HepG2 (cell line): ENCODE measurements around the gene SRRT. TPM values are rescaled to one million over a fixed set of nuclear protein-coding genes. Genes with fewer than 3 reads are reported as not detected.

Experiments
- ATAC-seq: fragments of 200-7000 bp; cut with Tn5 transposase; 3 replicates; pipeline ENCODE4 v1.9.1; 2020; ENCODE audit warnings: mild to moderate bottlenecking, moderate library complexity
- BruUV-seq: library from RNA; stranded (reverse); fragments of 400-500 nt; replicated peaks from 2 replicates; lab custom pipeline; 2021; lab: Mats Ljungman, UMichigan
- CTCF ChIA-PET: fragments of 300-600 bp; formaldehyde crosslinking; extraction: SDS; loops from one replicate; lab custom pipeline; 2021; ENCODE audit warnings: low total read pairs, inconsistent platforms, low intra/inter-chr PET ratio; lab: Yijun Ruan, JAX
- POLR2A ChIA-PET: fragments of 350-600 bp; sonication (Branson Sonifier 250); formaldehyde crosslinking; loops from one replicate; lab custom pipeline; 2020; ENCODE audit warnings: antibody characterized with exemption, inconsistent platforms; lab: Yijun Ruan, JAX
- DNase-seq: peaks from one replicate; pipeline ENCODE4 v3.0.0-alpha.2; 2015; ENCODE audit warnings: low spot score
- FAIRE-seq: peaks from 3 replicates; lab custom pipeline; 2011; peaks lifted over from hg19 to GRCh38; lab: Jason Lieb, UNC
- H2AFZ ChIP-seq: one replicate; pipeline ENCODE4 v1.6.1; 2011; ENCODE audit warnings: low read length, inconsistent platforms
- H3K27ac ChIP-seq: fragments of 300-600 bp; 3 replicates; pipeline ENCODE4 v1.8.0; 2011; ENCODE audit warnings: mixed run types, mild to moderate bottlenecking, mixed read lengths, low read length, inconsistent platforms; ENCODE audit not compliant: insufficient read depth; ENCODE audit errors: extremely low read length
- H3K27me3 ChIP-seq, 2 experiments: fragments of 200-600 bp in 1 of 2; 2 replicates in 1 of 2; 3 replicates in 1 of 2; pipeline versions ENCODE4 v1.6.0 to v1.8.0; 2011; ENCODE audit warnings: low read length in 2 of 2, mild to moderate bottlenecking in 2 of 2, moderate library complexity in 2 of 2, inconsistent platforms in 1 of 2; ENCODE audit not compliant: insufficient read depth in 2 of 2, control insufficient read depth in 1 of 2
- H3K36me3 ChIP-seq, 2 experiments: fragments of 200-600 bp in 1 of 2; replicated peaks in 1 of 2; 2 replicates in 1 of 2; 3 replicates in 1 of 2; pipeline versions ENCODE4 v1.5.1 to v1.8.0; 2011; ENCODE audit warnings: low read length in 2 of 2, inconsistent platforms in 1 of 2; ENCODE audit not compliant: insufficient read depth in 2 of 2, control insufficient read depth in 1 of 2
- H3K4me1 ChIP-seq: 2 replicates; pipeline ENCODE4 v1.5.1; 2012; ENCODE audit warnings: low read length, inconsistent platforms; ENCODE audit not compliant: insufficient read depth
- H3K4me2 ChIP-seq: 2 replicates; pipeline ENCODE4 v1.6.0; 2011; ENCODE audit warnings: low read depth, low read length, inconsistent platforms
- H3K4me3 ChIP-seq, 3 experiments: fragments of 200-600 bp in 1 of 3; sonication (generic), shearing (Covaris generic) in 1 of 3; replicated peaks in 1 of 3; 2 replicates each; pipeline ENCODE4 v1.5.1; 2011 to 2016; ENCODE audit warnings: low read length in 3 of 3, inconsistent platforms in 2 of 3, low read depth in 2 of 3, mild to moderate bottlenecking in 2 of 3, control low read depth in 1 of 3, mixed read lengths in 1 of 3; ENCODE audit not compliant: insufficient read depth in 1 of 3
- H3K79me2 ChIP-seq: one replicate; pipeline ENCODE4 v1.6.1; 2011; ENCODE audit warnings: low read length, inconsistent platforms; ENCODE audit not compliant: insufficient read depth
- H3K9ac ChIP-seq: 2 replicates; pipeline ENCODE4 v1.6.0; 2011; ENCODE audit warnings: mild to moderate bottlenecking, low read depth, low read length, inconsistent platforms; ENCODE audit not compliant: insufficient read depth
- H3K9me3 ChIP-seq: 2 replicates; pipeline ENCODE4 v1.5.1; 2012; ENCODE audit warnings: mild to moderate bottlenecking, low read length
- H4K20me1 ChIP-seq: 2 replicates; pipeline ENCODE4 v1.6.0; 2011; ENCODE audit warnings: inconsistent platforms, mild to moderate bottlenecking, low read length, moderate library complexity; ENCODE audit not compliant: insufficient read depth
- CENPT ChIP-seq: sonication (generic); formaldehyde crosslinking; IDR thresholded peaks from 2 replicates; pipeline ENCODE4 v1.8.0; 2022; ENCODE audit warnings: low read depth, mild to moderate bottlenecking, moderate library complexity, missing genetic modification reagents
- NFE2L1 ChIP-seq: sonication (generic); formaldehyde crosslinking; IDR thresholded peaks from 2 replicates; pipeline ENCODE4 v1.4.0; 2020; ENCODE audit warnings: missing genetic modification reagents, mild to moderate bottlenecking, borderline replicate concordance
- SRY ChIP-seq: sonication (generic); formaldehyde crosslinking; IDR thresholded peaks from 2 replicates; pipeline ENCODE4 v1.8.0; 2022; ENCODE audit warnings: mild to moderate bottlenecking, missing genetic modification reagents
- ZNF224 ChIP-seq: sonication (generic); formaldehyde crosslinking; IDR thresholded peaks from 2 replicates; pipeline ENCODE4 v1.5.0; 2020; ENCODE audit warnings: mild to moderate bottlenecking, missing genetic modification reagents
- WGBS: methylation state at CpG from one replicate; pipeline ENCODE4 v1.1.6; 2017; ENCODE audit warnings: low lambda C conversion rate; 5-methylcytosine and 5-hydroxymethylcytosine counted together
- in situ Hi-C: cut with HindIII; loops from 2 replicates; pipeline ENCODE4 v1.10.0; 2017; ENCODE audit warnings: low pct_unique_long_range_greater_than_20kb; ENCODE audit not compliant: extremely low pct_ligation_motif_present
- intact Hi-C: fragments of 100-400 bp; cut with micrococcal nuclease; formaldehyde crosslinking; loops from one replicate; pipeline ENCODE4 v1.10.0; 2022; ENCODE audit not compliant: unreplicated experiment
- polyA plus RNA-seq, 8 experiments: library from polyadenylated mRNA; depleted of rRNA in 3 of 8; stranded (reverse) in 7 of 8; unstranded in 1 of 8; fragments of >200 nt; fragmentation: Illumina TruSeq in 4 of 8; extraction: Trizol in 4 of 8; gene quantifications; 2 replicates each; pipeline versions ENCODE4 v1.2.1 to v1.2.3, GENCODE V29; 2011 to 2016; ENCODE audit warnings: low read depth in 4 of 8, missing spikeins in 1 of 8, mixed read lengths in 1 of 8; ENCODE audit not compliant: insufficient read depth in 1 of 8
- total RNA-seq, 5 experiments: library from RNA; depleted of rRNA; stranded (reverse); fragments of >200 nt; fragmentation: Illumina TruSeq; extraction: Trizol; gene quantifications; 2 replicates each; pipeline ENCODE4 v1.2.3, GENCODE V29; 2016; ENCODE audit warnings: low read depth in 1 of 5
- TF ChIP-seq, protein P1 (sequence below): sonication (generic); formaldehyde crosslinking; IDR thresholded peaks from 2 replicates; pipeline ENCODE4 v1.5.1; 2020; ENCODE audit warnings: mild to moderate bottlenecking, moderate library complexity, missing genetic modification reagents
- TF ChIP-seq, protein P2 (sequence below): sonication (generic); formaldehyde crosslinking; IDR thresholded peaks from 2 replicates; pipeline ENCODE4 v1.8.0; 2022; ENCODE audit warnings: mild to moderate bottlenecking, missing genetic modification reagents; ENCODE audit not compliant: insufficient replicate concordance
- TF ChIP-seq, protein P3 (sequence below): sonication (generic); formaldehyde crosslinking; IDR thresholded peaks from 2 replicates; pipeline ENCODE4 v1.5.0; 2020; ENCODE audit warnings: missing genetic modification reagents
- TF ChIP-seq, protein P4 (sequence below): sonication (generic); formaldehyde crosslinking; IDR thresholded peaks from 2 replicates; pipeline ENCODE4 v1.5.0; 2020; ENCODE audit warnings: mild to moderate bottlenecking, missing genetic modification reagents, borderline replicate concordance

Gene SRRT
- total and polyA plus RNA-seq, 2 of the 13 experiments (the other 11 are each of a cell fraction or from before 2014, with no cell fraction given) = 26.2 to 106 TPM

DNA sequence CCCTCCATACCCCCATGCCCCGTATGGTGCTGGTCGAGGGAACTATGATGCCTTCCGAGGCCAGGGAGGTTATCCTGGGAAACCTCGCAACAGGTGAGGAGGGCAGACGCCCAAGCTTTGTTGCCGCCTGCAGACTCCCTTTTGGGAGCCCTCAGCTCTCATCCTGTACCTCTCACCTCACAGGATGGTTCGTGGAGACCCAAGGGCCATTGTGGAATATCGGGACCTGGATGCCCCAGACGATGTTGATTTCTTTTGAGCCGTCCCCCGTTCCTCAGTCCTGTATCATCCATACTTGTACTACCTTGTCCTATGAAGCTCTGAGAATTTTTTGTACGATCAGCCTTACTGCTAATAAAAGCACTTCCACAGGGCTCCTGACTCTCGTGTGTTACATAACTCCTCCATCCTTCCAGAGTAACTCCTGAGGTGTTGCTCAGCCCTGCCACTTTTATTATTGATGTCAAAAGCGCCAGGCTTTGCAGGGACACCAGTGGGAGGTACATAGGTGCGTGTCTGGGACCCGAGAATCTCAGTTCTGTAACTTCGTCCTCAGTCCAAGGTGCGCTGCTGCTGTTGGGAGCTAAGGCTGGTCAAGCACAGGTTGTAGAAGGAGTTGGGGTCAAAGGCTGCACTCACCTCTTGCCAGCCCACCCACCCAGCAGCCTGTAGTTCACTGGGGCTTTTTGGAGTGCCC, 13.5 kb downstream of the SRRT start:
- Histone ChIP-seq H4K20me1 (no peaks in the 10 kb centered on the region), H3K9me3 (no peaks in the 10 kb centered on the region), H3K9ac (peak overlapping the region; percentile 93), H3K36me3 (peaks cover 25 to 53% of the 10 kb centered on the region in 2 experiments), H3K27ac (peak overlapping the region; percentile 84), H3K4me2 (peak overlapping the region; percentile 90), H3K79me2 (peaks cover 10% of the 10 kb centered on the region), H2AFZ (no peak overlapping the region), H3K27me3 (peaks cover 4 to 8% of the 10 kb centered on the region in 2 experiments; a peak in 1 of 5 replicates), H3K4me3 (peak overlapping the region; percentile 65 to 79 (median 65)), H3K4me1 (peaks cover 60% of the 10 kb centered on the region)
- POLR2A ChIA-PET = interaction anchor here (1.4 to 6.0 kb wide), 4 partner anchors 10 to 57 kb away, joined by 8 to 141 read pairs (median 12); partner anchors contain the start of gene SRRT
- no peak for FAIRE-seq
- ATAC-seq = no peak
- in situ Hi-C loops = loop anchor here (25.0 kb wide), 1 partner anchor 399 kb away; no protein-coding TSS in a partner anchor
- CTCF ChIA-PET = no interaction called here
- no peak for DNase-seq
- TF ChIP-seq, protein P1, sequence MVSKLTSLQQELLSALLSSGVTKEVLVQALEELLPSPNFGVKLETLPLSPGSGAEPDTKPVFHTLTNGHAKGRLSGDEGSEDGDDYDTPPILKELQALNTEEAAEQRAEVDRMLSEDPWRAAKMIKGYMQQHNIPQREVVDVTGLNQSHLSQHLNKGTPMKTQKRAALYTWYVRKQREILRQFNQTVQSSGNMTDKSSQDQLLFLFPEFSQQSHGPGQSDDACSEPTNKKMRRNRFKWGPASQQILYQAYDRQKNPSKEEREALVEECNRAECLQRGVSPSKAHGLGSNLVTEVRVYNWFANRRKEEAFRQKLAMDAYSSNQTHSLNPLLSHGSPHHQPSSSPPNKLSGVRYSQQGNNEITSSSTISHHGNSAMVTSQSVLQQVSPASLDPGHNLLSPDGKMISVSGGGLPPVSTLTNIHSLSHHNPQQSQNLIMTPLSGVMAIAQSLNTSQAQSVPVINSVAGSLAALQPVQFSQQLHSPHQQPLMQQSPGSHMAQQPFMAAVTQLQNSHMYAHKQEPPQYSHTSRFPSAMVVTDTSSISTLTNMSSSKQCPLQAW = peak; percentile 14; the same call in 1 of the 2 replicates
- TF ChIP-seq CENPT (CRISPR knock-in tag) = 0 out of 2 replicates have a peak, but pooled peaks have one; percentile 17
- TF ChIP-seq, protein P2, sequence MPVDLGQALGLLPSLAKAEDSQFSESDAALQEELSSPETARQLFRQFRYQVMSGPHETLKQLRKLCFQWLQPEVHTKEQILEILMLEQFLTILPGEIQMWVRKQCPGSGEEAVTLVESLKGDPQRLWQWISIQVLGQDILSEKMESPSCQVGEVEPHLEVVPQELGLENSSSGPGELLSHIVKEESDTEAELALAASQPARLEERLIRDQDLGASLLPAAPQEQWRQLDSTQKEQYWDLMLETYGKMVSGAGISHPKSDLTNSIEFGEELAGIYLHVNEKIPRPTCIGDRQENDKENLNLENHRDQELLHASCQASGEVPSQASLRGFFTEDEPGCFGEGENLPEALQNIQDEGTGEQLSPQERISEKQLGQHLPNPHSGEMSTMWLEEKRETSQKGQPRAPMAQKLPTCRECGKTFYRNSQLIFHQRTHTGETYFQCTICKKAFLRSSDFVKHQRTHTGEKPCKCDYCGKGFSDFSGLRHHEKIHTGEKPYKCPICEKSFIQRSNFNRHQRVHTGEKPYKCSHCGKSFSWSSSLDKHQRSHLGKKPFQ (CRISPR knock-in tag) = peak; percentile 33
- TF ChIP-seq SRY (CRISPR knock-in tag) = no peak
- TF ChIP-seq, protein P3, sequence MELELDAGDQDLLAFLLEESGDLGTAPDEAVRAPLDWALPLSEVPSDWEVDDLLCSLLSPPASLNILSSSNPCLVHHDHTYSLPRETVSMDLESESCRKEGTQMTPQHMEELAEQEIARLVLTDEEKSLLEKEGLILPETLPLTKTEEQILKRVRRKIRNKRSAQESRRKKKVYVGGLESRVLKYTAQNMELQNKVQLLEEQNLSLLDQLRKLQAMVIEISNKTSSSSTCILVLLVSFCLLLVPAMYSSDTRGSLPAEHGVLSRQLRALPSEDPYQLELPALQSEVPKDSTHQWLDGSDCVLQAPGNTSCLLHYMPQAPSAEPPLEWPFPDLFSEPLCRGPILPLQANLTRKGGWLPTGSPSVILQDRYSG (CRISPR knock-in tag) = no peak
- TF ChIP-seq ZNF224 (CRISPR knock-in tag) = 0 out of 2 replicates have a peak, but pooled peaks have one; percentile 54
- TF ChIP-seq, protein P4, sequence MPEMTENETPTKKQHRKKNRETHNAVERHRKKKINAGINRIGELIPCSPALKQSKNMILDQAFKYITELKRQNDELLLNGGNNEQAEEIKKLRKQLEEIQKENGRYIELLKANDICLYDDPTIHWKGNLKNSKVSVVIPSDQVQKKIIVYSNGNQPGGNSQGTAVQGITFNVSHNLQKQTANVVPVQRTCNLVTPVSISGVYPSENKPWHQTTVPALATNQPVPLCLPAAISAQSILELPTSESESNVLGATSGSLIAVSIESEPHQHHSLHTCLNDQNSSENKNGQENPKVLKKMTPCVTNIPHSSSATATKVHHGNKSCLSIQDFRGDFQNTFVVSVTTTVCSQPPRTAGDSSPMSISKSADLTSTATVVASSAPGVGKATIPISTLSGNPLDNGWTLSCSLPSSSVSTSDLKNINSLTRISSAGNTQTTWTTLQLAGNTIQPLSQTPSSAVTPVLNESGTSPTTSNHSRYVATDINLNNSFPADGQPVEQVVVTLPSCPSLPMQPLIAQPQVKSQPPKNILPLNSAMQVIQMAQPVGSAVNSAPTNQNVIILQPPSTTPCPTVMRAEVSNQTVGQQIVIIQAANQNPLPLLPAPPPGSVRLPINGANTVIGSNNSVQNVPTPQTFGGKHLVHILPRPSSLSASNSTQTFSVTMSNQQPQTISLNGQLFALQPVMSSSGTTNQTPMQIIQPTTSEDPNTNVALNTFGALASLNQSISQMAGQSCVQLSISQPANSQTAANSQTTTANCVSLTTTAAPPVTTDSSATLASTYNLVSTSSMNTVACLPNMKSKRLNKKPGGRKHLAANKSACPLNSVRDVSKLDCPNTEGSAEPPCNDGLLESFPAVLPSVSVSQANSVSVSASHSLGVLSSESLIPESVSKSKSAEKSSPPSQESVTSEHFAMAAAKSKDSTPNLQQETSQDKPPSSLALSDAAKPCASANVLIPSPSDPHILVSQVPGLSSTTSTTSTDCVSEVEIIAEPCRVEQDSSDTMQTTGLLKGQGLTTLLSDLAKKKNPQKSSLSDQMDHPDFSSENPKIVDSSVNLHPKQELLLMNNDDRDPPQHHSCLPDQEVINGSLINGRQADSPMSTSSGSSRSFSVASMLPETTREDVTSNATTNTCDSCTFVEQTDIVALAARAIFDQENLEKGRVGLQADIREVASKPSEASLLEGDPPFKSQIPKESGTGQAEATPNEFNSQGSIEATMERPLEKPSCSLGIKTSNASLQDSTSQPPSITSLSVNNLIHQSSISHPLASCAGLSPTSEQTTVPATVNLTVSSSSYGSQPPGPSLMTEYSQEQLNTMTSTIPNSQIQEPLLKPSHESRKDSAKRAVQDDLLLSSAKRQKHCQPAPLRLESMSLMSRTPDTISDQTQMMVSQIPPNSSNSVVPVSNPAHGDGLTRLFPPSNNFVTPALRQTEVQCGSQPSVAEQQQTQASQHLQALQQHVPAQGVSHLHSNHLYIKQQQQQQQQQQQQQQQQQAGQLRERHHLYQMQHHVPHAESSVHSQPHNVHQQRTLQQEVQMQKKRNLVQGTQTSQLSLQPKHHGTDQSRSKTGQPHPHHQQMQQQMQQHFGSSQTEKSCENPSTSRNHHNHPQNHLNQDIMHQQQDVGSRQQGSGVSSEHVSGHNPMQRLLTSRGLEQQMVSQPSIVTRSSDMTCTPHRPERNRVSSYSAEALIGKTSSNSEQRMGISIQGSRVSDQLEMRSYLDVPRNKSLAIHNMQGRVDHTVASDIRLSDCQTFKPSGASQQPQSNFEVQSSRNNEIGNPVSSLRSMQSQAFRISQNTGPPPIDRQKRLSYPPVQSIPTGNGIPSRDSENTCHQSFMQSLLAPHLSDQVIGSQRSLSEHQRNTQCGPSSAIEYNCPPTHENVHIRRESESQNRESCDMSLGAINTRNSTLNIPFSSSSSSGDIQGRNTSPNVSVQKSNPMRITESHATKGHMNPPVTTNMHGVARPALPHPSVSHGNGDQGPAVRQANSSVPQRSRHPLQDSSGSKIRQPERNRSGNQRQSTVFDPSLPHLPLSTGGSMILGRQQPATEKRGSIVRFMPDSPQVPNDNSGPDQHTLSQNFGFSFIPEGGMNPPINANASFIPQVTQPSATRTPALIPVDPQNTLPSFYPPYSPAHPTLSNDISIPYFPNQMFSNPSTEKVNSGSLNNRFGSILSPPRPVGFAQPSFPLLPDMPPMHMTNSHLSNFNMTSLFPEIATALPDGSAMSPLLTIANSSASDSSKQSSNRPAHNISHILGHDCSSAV (CRISPR knock-in tag) = 0 out of 2 replicates have a peak, but pooled peaks have one; percentile 4
- 0 out of 2 replicates have a peak, but pooled peaks have one; percentile 4 for TF ChIP-seq NFE2L1 (CRISPR knock-in tag)
- intact Hi-C loops = no loop called here
- BruUV-seq = TSS peak; percentile 73
- WGBS = 75% methylated on average over 15 of the region's 18 CpGs
